HG02973 (cell line): ENCODE results near the gene TBATA.

Source experiments
- ATAC-seq: cut with Tn5 transposase; IDR thresholded peaks from one replicate; pipeline ENCODE4 v1.9.1; 2021; ENCODE audit warnings: moderate library complexity; ENCODE audit not compliant: unreplicated experiment

The TBATA gene

DNA sequence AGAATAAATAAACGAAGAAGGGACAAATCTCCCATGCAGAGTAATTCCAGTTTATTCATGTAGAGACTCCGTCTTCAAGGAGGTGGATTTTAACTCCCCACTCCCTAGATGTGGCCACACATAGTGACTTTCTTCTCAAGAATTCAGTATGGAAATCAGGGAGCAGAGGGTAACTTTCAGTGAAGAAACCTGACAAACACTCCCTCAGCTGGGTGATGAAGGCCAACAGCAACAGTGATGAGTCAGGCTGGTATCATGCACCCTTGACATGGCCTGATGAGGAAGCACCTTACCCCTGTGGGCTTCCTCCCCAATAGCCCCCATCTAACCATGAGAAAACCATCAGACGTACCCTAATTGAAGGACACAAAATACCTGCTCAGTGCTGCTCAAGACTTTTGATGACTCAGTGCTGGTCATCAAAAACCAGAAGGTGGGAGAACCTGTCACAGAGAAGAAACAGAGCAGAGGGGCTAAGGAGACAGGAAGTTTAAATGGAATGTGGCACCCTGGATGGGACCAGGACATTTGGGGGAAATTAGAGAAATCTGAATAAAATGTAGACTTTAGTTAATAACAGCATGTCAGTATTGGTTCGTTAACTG is 62.3 kb downstream of the TBATA start:
- ATAC-seq, result no peak
